HG02759 (cell line): ENCODE measurements around the gene AMZ2.
"Not testable (repeated sequence)": the region's sequence is repeated elsewhere in the genome, so short reads cannot be mapped to it uniquely, and the experiment has no call there.

Experiments
- ATAC-seq: cut with Tn5 transposase; IDR thresholded peaks from one replicate; pipeline ENCODE4 v1.9.1; 2021; ENCODE audit warnings: mild to moderate bottlenecking, moderate library complexity; ENCODE audit not compliant: unreplicated experiment

Gene AMZ2

GRCh38 chr17:68247445-68248198 is at the start of gene AMZ2:
Gene AMZ2, plus strand, starts transcription at chr17:68248043. Its CDS starts 2,145 bp downstream, at chr17:68250188.
- peak; percentile 91 for ATAC-seq

DNA sequence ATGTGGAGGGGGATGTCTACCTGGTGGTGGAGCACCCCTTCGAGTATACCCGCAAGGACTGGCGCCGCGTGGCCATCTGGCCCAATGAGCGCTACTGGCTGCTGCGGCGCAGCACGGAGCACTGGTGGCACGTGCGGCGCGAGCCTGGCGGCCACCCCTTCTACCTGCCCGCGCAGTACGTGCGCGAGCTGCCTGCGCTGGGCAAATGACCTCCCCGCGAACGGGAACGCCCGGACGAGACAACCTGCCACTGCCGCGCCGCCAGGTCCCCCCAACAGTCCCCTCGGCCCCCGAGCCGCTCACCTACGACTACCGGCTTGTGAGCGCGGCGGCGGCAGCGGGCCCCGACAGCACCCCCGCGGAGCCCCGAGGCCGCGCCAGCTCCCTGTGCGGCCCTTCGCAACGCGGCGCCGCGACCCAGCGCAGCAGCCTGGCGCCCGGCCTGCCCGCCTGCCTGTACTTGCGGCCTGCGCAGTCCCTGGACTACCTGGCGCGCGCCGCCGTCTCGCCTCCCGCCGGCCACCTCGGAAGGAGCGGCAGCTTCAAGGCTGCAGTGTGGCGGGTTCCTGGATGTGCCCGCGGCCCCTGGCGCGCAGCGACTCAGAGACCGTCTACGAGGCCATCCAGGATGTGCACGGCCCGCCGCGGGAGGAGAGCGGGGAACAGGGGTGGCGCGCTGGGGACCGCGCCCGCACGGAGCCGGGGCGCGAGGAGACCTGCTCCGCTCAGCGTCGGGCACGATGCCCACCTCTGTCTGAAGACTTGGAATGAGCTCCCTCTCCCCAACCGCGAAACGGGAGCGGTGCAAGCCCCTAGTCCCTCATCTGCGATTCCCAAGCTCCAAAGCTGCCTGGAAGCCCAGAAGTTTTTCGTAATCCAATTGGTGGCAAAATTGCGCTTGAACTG is 48.7 kb upstream of the AMZ2 start:
- ATAC-seq = peak; percentile 28

DNA sequence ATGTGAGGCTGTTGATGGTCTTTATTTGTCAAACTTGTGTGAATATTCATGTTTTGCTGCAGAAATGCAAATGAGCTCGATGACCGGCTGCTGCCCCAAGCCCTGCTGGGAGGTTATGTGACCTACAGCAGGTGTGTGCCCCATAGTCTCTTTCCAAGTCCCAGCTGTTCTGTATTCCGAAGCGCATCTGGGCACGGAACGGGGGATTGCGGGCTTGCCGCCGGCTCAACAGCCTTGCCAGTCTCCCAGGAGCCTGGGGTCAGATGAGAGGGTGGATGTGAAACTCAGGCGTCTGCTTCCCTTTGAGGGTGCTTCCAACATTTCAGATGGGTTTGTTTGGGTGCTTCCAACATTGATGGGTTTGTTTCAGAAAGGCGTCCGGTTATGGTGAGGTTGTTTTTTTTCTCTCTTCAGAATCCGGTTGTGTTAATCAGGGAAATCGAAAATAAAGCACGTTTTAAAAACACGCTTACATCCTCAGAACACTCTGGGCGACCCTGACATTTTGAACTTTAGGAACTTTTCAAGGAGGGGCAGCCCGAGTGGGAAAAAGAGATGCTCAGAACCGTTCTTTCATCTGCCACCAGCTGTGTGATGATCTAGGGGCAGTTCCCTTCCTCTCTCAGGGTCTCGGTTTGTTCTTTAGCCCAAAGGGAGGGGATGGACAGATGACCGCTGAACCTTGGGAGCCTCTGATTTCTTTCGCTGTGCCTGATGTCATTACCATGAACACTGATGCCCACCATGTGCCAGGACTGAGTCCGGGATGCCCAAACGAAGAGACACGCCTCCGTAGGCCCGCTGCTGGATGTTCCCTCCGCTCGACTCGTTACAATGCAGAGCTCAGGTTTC is 47.8 kb upstream of the AMZ2 start:
- no peak for ATAC-seq

DNA sequence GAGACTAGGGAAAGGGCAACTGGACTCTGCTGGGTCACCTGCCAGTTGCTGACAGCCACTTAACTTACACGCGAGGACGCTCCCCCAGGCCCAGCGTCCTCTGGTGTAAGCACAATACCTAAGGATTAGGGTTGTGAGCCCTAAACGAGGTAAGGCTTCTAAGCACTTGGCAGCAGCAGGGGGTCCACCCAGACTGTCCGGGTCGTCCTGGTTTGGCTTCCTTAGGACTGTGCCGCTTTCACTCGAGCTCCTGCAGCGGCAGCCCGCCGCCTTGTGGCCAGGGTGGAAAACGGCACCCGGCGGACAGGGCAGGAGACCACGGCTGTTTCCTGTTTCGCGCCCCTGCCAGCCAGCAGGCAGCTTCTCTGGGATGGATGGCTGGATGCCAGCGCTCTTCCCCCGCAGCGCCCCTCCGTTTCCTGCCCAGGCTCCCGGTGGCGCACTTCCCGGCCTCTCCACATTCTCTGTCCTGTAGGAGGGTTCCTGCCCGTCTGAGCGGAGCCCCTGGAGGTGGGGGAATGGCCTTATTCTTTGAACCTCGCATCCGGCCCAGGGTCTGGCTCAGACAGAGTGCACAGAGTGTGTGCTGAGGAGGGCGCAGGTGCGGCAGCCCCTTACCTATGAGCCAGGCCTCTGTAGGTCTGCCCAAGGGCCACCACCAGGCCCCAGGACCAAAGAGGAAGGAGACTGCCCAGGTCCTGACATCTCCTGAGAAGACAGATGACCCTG is 47.0 kb upstream of the AMZ2 start:
- peak; percentile 34 for ATAC-seq

GRCh38 chr17:68201418-68201771 is 46.4 kb upstream of the AMZ2 start:
- not testable (repeated sequence) for ATAC-seq

DNA sequence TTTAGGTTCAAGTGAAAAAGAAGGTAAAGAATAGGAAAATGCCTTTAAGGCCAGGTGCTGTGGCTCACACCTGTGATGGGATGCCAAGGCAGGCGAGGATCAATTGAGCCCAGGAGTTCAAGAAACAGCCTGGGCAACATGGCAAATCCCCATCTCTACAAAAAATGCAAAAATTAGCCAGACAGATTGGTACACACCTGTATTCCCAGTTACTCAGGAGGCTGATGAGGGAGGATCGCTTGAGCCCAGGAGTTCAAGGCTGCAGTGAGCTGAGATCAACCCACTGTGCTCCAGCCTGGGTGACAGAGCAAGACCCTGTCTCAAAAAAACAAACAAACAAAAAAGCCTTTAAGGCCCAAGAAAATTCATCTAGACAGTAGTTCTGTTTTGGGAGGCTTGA is 45.5 kb upstream of the AMZ2 start:
- not testable (repeated sequence) for ATAC-seq

GRCh38 chr17:68204736-68205135 is 43.1 kb upstream of the AMZ2 start:
- no peak for ATAC-seq

- peak; percentile 92 for ATAC-seq
Observed at GRCh38 chr17:68205251-68205807, 42.5 kb upstream of the AMZ2 start.

DNA sequence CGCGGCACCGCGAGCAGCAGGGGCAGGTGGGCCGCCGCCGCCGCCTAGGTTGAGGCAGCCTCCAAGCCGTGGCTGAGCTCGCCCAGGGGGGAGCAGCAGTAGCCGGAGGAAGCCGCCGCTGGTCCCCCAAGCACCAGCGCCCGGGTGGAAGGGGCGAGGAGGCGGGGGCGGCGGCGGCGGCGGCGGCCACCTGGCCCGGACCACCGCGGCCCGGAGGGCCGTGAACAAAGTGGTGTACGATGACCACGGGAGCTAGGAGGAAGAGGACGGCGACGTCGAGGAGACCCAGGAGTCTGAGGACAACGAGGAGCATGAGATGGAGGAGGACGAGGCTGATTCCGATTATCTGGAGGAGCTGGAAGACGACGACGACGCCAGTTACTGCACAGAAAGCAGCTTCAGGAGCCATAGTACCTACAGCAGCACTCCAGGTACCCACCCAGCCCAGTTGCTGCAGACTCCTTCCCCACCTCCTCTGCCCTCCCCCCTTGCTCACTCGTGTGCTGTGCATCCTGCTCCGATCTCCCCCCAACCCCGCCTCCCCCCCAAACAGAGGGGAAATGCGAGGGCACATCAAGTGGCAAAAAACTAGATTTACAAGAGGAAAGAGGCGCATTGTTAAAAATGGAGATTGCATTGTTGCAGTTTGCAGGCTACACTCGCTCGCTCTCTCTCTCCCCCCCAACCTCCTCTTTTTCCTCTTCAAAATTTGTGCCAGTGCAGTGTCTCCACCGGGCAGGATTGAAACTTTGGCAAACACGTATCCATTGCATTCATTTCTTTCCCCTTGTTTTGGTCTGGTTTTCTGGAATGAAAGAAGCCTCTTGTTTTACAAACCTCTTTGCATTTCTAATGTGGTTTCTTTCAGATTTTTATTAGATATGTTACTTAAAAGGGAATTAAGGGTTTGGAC is 41.8 kb upstream of the AMZ2 start:
- ATAC-seq = peak; percentile 43

- no peak for ATAC-seq
Observed at GRCh38 chr17:68207651-68208253, 40.1 kb upstream of the AMZ2 start.

- ATAC-seq = not testable (repeated sequence)
Observed at GRCh38 chr17:68208651-68209050, 39.2 kb upstream of the AMZ2 start.

- ATAC-seq = not testable (repeated sequence)
Observed at GRCh38 chr17:68209191-68209900, 38.5 kb upstream of the AMZ2 start.

DNA sequence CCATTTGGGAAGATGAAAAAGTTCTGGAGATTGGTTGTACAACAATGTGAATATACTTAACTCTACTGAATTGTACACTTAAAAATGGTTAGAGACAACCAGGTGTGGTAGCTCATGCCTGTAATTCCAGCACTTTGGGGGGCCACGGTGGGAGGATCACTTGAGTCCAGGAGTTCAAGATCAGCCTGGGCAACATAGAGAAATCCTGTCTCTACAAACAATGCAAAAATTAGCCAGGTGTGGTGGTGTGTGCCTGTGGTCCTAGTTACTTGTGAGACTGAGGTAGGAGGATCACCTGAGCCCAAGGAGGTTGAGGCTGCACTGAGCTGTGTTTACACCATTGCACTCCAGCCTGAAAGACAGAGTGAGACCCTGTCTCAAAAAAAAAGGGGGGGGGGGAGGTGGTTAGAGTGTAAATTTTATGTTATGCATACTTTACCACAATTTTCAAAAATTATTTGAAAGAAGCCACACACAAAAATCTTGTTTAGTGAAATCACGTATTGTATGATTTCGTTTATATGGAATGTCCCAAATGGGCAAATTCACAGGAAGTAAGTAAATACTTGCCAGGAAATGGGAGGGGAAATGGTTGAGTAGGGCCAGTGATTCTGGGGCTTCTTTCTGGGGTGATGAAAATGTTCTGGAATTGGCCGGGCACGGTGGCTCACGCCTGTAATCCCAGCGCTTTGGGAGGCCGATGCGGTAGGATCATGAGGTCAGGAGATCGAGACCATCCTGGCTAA is 37.1 kb upstream of the AMZ2 start:
- ATAC-seq = no peak

- not testable (repeated sequence) for ATAC-seq
Observed at GRCh38 chr17:68213428-68214411, 34.1 kb upstream of the AMZ2 start.

DNA sequence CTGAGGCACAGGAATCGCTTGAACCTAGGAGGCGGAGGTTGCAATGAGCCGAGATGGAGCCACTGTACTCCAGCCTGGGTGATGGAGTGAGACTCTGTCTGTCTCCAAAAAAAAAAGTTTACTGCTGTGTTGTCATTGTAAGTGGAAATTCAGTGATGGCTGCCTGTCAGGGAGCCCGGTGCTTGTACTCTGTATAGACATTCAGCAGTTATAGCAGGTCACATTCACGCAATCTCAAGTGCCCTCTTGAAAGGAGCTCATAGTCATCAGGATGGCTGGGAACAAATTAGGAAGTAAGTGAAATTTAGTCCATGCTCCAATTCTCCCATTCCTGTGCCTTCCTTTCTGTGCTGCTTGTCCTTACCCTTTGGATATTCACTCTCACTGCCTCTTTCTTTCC is 32.4 kb upstream of the AMZ2 start:
- ATAC-seq = not testable (repeated sequence)

DNA sequence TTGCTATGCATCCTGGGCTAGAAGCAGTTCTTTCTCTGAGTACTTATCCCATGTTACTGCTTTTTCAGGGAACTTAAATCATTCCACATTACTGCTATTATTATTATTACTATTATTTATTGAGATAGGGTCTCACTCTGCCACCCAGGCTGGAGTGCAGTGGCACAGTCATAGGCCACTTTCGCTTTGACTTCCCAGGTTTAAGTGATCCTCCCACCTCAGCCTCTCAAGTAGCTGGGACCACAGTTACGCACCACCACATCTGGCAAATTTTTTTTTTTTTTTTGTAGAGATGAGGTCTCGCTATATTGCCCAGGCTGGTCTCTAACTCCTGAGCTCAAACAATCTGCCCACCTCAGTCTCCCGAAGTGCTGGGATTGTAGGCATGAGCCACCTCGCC is 28.4 kb upstream of the AMZ2 start:
- not testable (repeated sequence) for ATAC-seq
